Loucy (cell line): ENCODE measurements around the gene ALK.

Experiments
- H2AFZ ChIP-seq: fragments of 200-600 bp; sonication (generic); 2 replicates; pipeline ENCODE4 v1.6.0; 2016; ENCODE audit warnings: antibody characterized with exemption, mild to moderate bottlenecking, low read length, moderate library complexity
- H3F3A ChIP-seq: fragments of 200-600 bp; 2 replicates; pipeline ENCODE4 v1.6.0; 2016; ENCODE audit warnings: antibody characterized with exemption, low read depth, mild to moderate bottlenecking
- H3K27me3 ChIP-seq: fragments of 200-600 bp; sonication (generic); 2 replicates; pipeline ENCODE4 v1.6.1; 2014; ENCODE audit warnings: low read length, mild to moderate bottlenecking; ENCODE audit not compliant: insufficient read depth, poor library complexity, severe bottlenecking
- H3K36me3 ChIP-seq: fragments of 200-600 bp; sonication (generic); 2 replicates; pipeline ENCODE4 v1.6.1; 2016; ENCODE audit warnings: low read length; ENCODE audit not compliant: insufficient read depth
- H3K4me1 ChIP-seq: fragments of 200-600 bp; sonication (generic); 2 replicates; pipeline ENCODE4 v1.5.1; 2014; ENCODE audit warnings: low read length, mild to moderate bottlenecking; ENCODE audit not compliant: insufficient read depth, poor library complexity, severe bottlenecking
- H3K4me2 ChIP-seq: fragments of 200-600 bp; sonication (generic); 2 replicates; pipeline ENCODE4 v1.6.0; 2014; ENCODE audit warnings: antibody characterized with exemption, low read length, low read depth, mild to moderate bottlenecking; ENCODE audit not compliant: poor library complexity, severe bottlenecking
- H3K4me3 ChIP-seq: fragments of 200-600 bp; sonication (generic); 2 replicates; pipeline ENCODE4 v1.5.1; 2014; ENCODE audit warnings: low read length, mild to moderate bottlenecking, mixed read lengths; ENCODE audit not compliant: poor library complexity, severe bottlenecking
- H3K79me2 ChIP-seq: fragments of 200-600 bp; sonication (generic); 2 replicates; pipeline ENCODE4 v1.6.1; 2014; ENCODE audit warnings: low read length; ENCODE audit not compliant: insufficient read depth
- H3K9ac ChIP-seq: fragments of 200-600 bp; sonication (generic); 2 replicates; pipeline ENCODE4 v1.6.0; 2014; ENCODE audit warnings: mild to moderate bottlenecking, low read depth, low read length, moderate library complexity; ENCODE audit not compliant: poor library complexity, severe bottlenecking
- H3K9me2 ChIP-seq: fragments of 200-600 bp; sonication (generic); replicated peaks from 2 replicates; pipeline ENCODE4 v1.6.1; 2016; ENCODE audit warnings: low read depth, low read length, mixed read lengths
- H3K9me3 ChIP-seq: fragments of 200-600 bp; sonication (generic); 2 replicates; pipeline ENCODE4 v1.6.1; 2014; ENCODE audit warnings: mild to moderate bottlenecking, antibody characterized with exemption, low read length, low read depth; ENCODE audit not compliant: insufficient read depth
- H4K20me1 ChIP-seq: fragments of 200-600 bp; sonication (generic); 2 replicates; pipeline ENCODE4 v1.6.0; 2014; ENCODE audit warnings: antibody characterized with exemption, low read length, mild to moderate bottlenecking; ENCODE audit not compliant: insufficient read depth, poor library complexity, severe bottlenecking
- EZH2phosphoT487 ChIP-seq: fragments of 200-600 bp; IDR thresholded peaks from 2 replicates; pipeline ENCODE4 v1.6.1; 2018; ENCODE audit warnings: antibody characterized with exemption, mild to moderate bottlenecking, moderate library complexity, borderline replicate concordance
- TF ChIP-seq, protein P1 (sequence below): fragments of 200-600 bp; sonication (generic); conservative IDR thresholded peaks from 2 replicates; pipeline ENCODE4 v1.5.1; 2014; ENCODE audit warnings: mild to moderate bottlenecking, antibody characterized with exemption, low read length

Gene ALK

DNA sequence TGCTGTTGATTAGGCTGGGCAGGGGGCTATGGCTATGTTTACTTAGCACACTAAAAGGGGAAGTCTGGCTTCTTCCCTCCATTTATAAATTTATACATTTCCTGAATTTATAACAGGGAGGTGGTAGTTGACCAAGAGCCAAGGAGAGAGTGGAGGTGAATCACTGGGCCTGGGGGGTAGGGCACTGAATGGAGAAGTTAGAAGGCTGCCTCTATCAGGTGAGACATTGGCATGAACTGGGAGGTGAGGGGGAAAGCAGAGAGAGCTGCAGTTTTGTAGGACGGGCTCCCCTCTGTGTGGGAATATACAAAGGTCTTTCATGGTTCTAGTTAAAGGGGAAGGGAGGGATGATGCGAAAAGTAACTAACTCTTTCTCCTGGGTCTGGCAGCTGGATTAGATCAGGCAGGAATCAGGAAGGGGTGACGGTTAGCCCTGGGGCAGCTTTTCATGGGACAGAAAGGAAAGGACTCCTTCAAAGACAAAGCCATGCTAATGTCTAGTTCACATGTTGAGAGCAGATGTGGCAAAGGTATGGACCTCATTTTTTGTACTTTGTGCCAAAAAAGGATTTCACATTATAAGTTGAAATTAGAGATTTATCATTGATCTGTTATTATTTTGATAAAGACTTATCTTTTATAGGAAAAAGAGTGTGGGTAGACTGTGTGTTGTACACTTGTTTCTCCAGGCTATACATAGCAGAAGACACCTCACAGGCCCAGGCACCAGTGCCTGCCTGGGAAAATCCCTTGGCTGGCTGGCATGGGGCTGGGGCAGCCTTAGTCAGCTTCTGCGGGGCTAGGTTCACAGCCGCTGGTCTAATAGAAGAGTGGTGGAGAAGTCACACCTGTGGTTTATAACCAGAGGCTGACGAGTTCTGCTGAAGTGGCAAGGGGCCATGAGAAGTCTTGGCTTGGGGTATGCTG is 647.4 kb downstream of the ALK start:
- Histone ChIP-seq H3F3A (no peaks in the 10 kb centered on the region), H3K27me3 (peaks cover 5% of the 10 kb centered on the region), H3K4me2 (no peak overlapping the region), H3K4me3 (no peak overlapping the region), H3K9me3 (no peaks in the 10 kb centered on the region), H3K9ac (no peak overlapping the region), H3K79me2 (no peaks in the 10 kb centered on the region), H3K9me2 (no peaks in the 10 kb centered on the region), H3K36me3 (no peaks in the 10 kb centered on the region), H2AFZ (no peak overlapping the region), H3K4me1 (no peaks in the 10 kb centered on the region), H4K20me1 (no peaks in the 10 kb centered on the region)
- TF ChIP-seq, protein P1, sequence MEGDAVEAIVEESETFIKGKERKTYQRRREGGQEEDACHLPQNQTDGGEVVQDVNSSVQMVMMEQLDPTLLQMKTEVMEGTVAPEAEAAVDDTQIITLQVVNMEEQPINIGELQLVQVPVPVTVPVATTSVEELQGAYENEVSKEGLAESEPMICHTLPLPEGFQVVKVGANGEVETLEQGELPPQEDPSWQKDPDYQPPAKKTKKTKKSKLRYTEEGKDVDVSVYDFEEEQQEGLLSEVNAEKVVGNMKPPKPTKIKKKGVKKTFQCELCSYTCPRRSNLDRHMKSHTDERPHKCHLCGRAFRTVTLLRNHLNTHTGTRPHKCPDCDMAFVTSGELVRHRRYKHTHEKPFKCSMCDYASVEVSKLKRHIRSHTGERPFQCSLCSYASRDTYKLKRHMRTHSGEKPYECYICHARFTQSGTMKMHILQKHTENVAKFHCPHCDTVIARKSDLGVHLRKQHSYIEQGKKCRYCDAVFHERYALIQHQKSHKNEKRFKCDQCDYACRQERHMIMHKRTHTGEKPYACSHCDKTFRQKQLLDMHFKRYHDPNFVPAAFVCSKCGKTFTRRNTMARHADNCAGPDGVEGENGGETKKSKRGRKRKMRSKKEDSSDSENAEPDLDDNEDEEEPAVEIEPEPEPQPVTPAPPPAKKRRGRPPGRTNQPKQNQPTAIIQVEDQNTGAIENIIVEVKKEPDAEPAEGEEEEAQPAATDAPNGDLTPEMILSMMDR = no peak
- TF ChIP-seq EZH2phosphoT487 = no peak

DNA sequence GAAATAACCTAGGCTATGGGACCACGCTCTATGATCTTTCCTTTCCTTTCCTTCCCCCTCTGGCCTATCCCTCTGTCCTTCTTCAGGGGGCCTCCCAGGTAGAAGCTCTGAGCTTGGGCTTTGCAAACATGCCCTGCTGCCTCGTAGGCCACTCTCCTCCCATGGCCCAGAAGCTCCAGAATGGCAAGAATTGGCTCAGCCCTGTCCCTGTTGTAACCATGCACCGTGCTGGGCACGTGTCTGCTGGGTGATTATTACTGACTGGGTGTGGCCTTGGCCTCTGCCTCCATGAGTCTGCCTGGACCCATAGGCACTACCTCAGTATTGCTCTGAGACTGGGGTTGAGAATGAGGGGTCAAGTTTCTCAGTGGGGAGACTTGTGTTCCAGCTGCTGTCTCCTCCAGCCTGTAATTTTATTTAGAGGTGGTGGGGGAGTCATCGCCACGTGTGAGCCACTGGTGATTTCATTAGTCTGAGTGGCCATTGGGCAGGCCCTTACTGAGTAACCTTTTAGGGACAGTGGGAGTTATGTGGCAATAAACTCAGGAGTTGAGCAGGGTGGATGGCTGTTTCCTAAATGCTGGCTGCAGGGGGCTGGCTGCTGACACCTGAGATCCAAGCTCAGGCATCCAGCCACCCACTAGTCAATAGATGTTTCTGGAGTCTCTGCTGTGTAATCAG is 648.2 kb downstream of the ALK start:
- peaks cover 5% of the 10 kb centered on the region for H3K27me3 ChIP-seq
- H3K4me3 ChIP-seq = no peak overlapping the region
- no peaks in the 10 kb centered on the region for H3K36me3 ChIP-seq
- H4K20me1 ChIP-seq = no peaks in the 10 kb centered on the region
- no peaks in the 10 kb centered on the region for H3K79me2 ChIP-seq
- H3F3A ChIP-seq = no peaks in the 10 kb centered on the region
- H3K9me2 ChIP-seq = no peaks in the 10 kb centered on the region
- H3K9ac ChIP-seq = no peak overlapping the region
- H2AFZ ChIP-seq = no peak overlapping the region
- TF ChIP-seq, protein P1 = no peak
- no peaks in the 10 kb centered on the region for H3K4me1 ChIP-seq
- no peak overlapping the region for H3K4me2 ChIP-seq
- H3K9me3 ChIP-seq = no peaks in the 10 kb centered on the region

DNA sequence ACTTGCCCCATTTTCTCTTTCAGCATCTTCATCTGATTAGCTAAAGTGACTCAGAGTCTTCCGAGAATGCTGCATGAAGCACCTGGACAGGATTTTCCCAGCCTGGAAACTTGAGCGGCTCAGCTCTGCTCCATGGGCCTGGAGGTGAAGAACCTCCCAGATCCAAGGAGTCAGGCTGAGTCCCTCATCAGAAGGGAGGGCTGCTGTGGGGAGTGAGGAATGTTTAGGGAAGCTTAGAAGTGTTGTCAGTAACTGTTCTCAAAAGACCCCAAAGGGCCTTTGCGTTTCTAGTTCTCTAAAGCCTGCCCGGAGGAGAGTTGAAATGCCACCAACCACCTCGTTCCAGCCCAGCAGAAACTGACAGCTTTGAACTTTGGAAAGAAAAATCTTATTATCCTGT is 649.1 kb downstream of the ALK start:
- Histone ChIP-seq H3K4me2 (no peak overlapping the region), H3K27me3 (peaks cover 5% of the 10 kb centered on the region), H3K4me3 (no peak overlapping the region), H4K20me1 (no peaks in the 10 kb centered on the region), H3K9me3 (no peaks in the 10 kb centered on the region), H3F3A (no peaks in the 10 kb centered on the region), H3K9me2 (no peaks in the 10 kb centered on the region), H3K36me3 (no peaks in the 10 kb centered on the region), H3K4me1 (no peaks in the 10 kb centered on the region), H2AFZ (no peak overlapping the region), H3K9ac (no peak overlapping the region), H3K79me2 (no peaks in the 10 kb centered on the region)
- TF ChIP-seq, protein P1 = no peak
- TF ChIP-seq EZH2phosphoT487 = no peak
